Testis (tissue), 2 donors: Measurements from ENCODE around the gene SLC2A10.

Source experiments
- POLR2A ChIP-seq: fragments of 450-650 bp; IDR thresholded peaks from one replicate; pipeline ENCODE4 v1.6.1; 2017; ENCODE audit warnings: antibody characterized with exemption, mild to moderate bottlenecking, moderate library complexity
- TF ChIP-seq, protein P1 (sequence below), 3 experiments: fragments of 450-650 bp in 2 of 3; fragments of 200-600 bp in 1 of 3; sonication (generic) in 1 of 3; IDR thresholded peaks; one replicate each; pipeline ENCODE4 v1.5.1; 2016 to 2019; ENCODE audit warnings: antibody characterized with exemption in 3 of 3, mild to moderate bottlenecking in 2 of 3, moderate library complexity in 1 of 3

- TF ChIP-seq, protein P1, sequence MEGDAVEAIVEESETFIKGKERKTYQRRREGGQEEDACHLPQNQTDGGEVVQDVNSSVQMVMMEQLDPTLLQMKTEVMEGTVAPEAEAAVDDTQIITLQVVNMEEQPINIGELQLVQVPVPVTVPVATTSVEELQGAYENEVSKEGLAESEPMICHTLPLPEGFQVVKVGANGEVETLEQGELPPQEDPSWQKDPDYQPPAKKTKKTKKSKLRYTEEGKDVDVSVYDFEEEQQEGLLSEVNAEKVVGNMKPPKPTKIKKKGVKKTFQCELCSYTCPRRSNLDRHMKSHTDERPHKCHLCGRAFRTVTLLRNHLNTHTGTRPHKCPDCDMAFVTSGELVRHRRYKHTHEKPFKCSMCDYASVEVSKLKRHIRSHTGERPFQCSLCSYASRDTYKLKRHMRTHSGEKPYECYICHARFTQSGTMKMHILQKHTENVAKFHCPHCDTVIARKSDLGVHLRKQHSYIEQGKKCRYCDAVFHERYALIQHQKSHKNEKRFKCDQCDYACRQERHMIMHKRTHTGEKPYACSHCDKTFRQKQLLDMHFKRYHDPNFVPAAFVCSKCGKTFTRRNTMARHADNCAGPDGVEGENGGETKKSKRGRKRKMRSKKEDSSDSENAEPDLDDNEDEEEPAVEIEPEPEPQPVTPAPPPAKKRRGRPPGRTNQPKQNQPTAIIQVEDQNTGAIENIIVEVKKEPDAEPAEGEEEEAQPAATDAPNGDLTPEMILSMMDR (IDR thresholded peaks at IDR 0.05), result no peak
- TF ChIP-seq POLR2A, result no peak
Measured at GRCh38 chr20:46680684-46681031, 28.8 kb upstream of the SLC2A10 start.
